Measurements from ENCODE around the gene MRPL37.

MRPL37 gene

DNA sequence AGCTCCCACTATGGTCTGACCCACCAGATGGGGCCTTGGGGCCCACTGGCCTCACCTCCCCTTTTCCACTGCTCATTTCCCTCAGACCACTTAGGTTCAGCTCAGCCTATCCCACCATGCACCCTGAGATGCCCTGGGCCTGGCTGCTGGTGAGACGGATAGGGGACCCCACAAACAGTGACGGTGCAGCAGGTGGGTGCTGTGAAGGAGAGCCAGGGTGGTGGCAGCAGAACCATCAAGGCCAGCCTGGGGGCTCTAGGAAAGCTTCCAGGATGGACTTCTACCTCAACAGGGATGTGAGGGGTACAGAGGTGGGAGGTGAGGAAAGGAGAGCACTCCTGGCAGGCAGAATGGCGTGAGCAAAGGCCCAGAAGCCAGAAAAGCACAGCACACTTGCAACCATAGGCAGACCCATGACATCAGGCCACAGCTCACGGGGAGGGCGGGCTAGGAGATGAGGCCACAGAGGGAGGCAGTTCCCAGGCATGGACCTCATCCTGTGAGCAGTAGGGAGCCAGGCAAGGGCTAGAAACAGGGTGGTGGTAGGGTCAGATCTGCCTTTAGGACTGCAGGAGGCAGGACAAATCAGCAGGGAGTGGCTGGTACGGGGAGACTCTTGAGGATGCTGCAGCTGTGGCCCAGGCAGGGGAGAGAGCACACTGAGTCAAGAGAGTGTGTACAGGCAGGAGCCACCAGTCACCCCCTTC, 23.2 kb upstream of the MRPL37 start:
- H3K4me1 Mint-ChIP-seq, result peaks cover 23% of the 10 kb centered on the region
- no peak for DNase-seq
- H3K27me3 Mint-ChIP-seq (ENCODE audit: low read depth, poor library complexity), result peaks cover 6% of the 10 kb centered on the region
- no peak overlapping the region for H3K4me3 Mint-ChIP-seq
- H3K9me3 Mint-ChIP-seq, result no peaks in the 10 kb centered on the region
- H3K36me3 Mint-ChIP-seq (ENCODE audit: low read depth), result peaks cover 3% of the 10 kb centered on the region
- TF ChIP-seq CTCF (IDR thresholded peaks at IDR 0.05), result no peak
- no peak overlapping the region for H3K27ac Mint-ChIP-seq

GRCh38 chr1:54177726-54178125, 22.2 kb upstream of the MRPL37 start:
- peaks cover 5% of the 10 kb centered on the region for H3K36me3 Mint-ChIP-seq (ENCODE audit: low read depth)
- no peak for TF ChIP-seq CTCF (IDR thresholded peaks at IDR 0.05)
- no peaks in the 10 kb centered on the region for H3K9me3 Mint-ChIP-seq
- peaks cover 18% of the 10 kb centered on the region for H3K4me1 Mint-ChIP-seq
- no peak overlapping the region for H3K27ac Mint-ChIP-seq
- DNase-seq, result no peak
- H3K27me3 Mint-ChIP-seq (ENCODE audit: low read depth, poor library complexity), result peaks cover 6% of the 10 kb centered on the region
- H3K4me3 Mint-ChIP-seq, result no peak overlapping the region

DNA sequence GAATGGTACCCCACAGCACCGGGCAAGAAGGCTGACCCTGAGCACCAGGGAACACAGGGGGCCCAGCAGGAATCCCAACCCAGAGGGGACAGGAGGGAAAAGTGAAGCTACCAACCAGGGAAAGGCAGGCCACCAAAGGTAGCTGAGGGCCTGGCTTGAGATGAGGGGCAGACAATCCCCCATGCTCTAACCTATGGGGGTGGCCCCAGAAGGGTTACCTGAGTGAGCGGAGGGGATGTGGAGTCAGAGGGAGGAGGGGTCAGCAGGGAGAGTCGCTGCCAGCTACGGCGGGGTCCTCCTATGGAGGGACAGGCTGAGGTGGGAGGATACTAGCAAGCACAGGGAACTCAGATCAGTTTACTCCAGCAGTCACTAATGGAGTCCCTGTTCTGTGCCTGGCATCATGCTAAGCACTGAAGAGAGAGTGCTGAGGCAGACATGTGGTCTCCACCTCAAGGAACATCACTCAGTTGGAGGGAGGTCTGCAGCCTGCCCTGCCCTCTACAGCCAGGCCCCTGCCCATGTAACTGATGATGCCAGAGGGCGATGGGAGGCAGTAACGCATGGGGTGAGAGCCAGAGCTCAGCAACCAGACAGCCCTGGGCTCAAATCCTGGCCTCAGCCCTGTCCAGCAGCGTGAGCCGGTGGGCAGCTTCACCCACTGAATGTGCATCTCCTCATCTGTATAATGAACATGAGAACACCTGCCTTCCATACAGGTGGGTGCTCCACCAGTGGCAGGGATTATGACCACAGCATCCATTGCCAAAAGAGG, 21.5 kb upstream of the MRPL37 start:
- no peak overlapping the region for H3K4me3 Mint-ChIP-seq
- TF ChIP-seq CTCF (IDR thresholded peaks at IDR 0.05), result no peak
- H3K27me3 Mint-ChIP-seq (ENCODE audit: low read depth, poor library complexity), result peaks cover 6% of the 10 kb centered on the region

GRCh38 chr1:54180701-54181360, 19.1 kb upstream of the MRPL37 start:
- no peak for TF ChIP-seq CTCF (IDR thresholded peaks at IDR 0.05)
- no peak for DNase-seq
- no peak overlapping the region for H3K27ac Mint-ChIP-seq
- H3K4me1 Mint-ChIP-seq, result peaks cover 8% of the 10 kb centered on the region
- H3K9me3 Mint-ChIP-seq, result no peaks in the 10 kb centered on the region
- H3K4me3 Mint-ChIP-seq, result no peak overlapping the region
- peaks cover 11% of the 10 kb centered on the region for H3K27me3 Mint-ChIP-seq (ENCODE audit: low read depth, poor library complexity)
- H3K36me3 Mint-ChIP-seq (ENCODE audit: low read depth), result peaks cover 16% of the 10 kb centered on the region

More for the DNA sequence above, 21.5 kb upstream of the MRPL37 start:
- H3K4me1 Mint-ChIP-seq, result peaks cover 10% of the 10 kb centered on the region
- no peaks in the 10 kb centered on the region for H3K9me3 Mint-ChIP-seq
- H3K27ac Mint-ChIP-seq, result no peak overlapping the region
- H3K36me3 Mint-ChIP-seq (ENCODE audit: low read depth), result peaks cover 5% of the 10 kb centered on the region
- no peak for DNase-seq

DNA sequence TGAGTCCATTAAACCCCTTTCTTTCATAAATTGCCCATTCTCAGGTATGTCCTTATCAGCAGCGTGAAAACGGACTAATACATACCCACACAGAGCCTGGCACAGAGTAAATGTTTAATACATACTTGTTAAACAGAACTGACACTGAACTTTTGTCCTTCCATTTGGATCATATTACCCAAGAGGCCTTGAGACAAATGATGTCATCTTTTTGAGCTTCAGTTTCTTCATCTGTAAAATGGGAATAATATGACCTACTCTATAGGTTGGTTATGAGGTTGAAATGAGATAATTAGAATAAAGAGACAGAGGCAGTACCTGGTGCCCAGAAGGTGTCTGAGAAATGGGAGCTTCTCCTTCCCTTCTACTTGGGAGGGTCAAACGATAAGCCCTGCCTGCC, 13.9 kb upstream of the MRPL37 start:
- Mint-ChIP-seq H3K9me3 (no peaks in the 10 kb centered on the region), H3K4me3 (no peak overlapping the region)

More for the DNA sequence above, 13.9 kb upstream of the MRPL37 start:
- H3K27me3 Mint-ChIP-seq (ENCODE audit: low read depth, poor library complexity), result peaks cover 5% of the 10 kb centered on the region
- H3K4me1 Mint-ChIP-seq, result peaks cover 3% of the 10 kb centered on the region
- no peak for TF ChIP-seq CTCF (IDR thresholded peaks at IDR 0.05)
- no peak overlapping the region for H3K27ac Mint-ChIP-seq
- no peak for DNase-seq
- H3K36me3 Mint-ChIP-seq (ENCODE audit: low read depth), result peaks cover 20% of the 10 kb centered on the region

All from nephron progenitor cell (in vitro differentiated cells).